ENCODE measurements around the gene KLHL3. TPM values are rescaled to one million over a fixed set of nuclear protein-coding genes. Genes with fewer than 3 reads are reported as not detected.

The KLHL3 gene
- total and polyA plus RNA-seq, 2 experiments from 2014 or later = 4.9 to 10.8 TPM

- ATAC-seq = no peak
- Histone ChIP-seq H3F3A (replicated peaks; ENCODE audit: low read depth) (no peaks in the 10 kb centered on the region), H2AFZ (no peak overlapping the region), H3K27ac (ENCODE audit: low read depth) (no peak overlapping the region), H3K9me2 (ENCODE audit: insufficient read depth) (no peaks in the 10 kb centered on the region), H3K36me3 (ENCODE audit: insufficient read depth) (no peaks in the 10 kb centered on the region; the same call in 1 of the 2 replicates), H3K4me1 (ENCODE audit: insufficient read depth) (no peaks in the 10 kb centered on the region), H3K4me2 (no peak overlapping the region), H4K20me1 (replicated peaks; ENCODE audit: insufficient read depth) (no peaks in the 10 kb centered on the region), H3K4me3 (no peak overlapping the region), H3K27me3 (ENCODE audit: insufficient read depth) (no peaks in the 10 kb centered on the region), H3K79me2 (replicated peaks; ENCODE audit: insufficient read depth) (no peaks in the 10 kb centered on the region)
- DNase-seq (ENCODE audit: low spot score) = no peak
- H3K4me3 Mint-ChIP-seq = no peak overlapping the region
- no peaks in the 10 kb centered on the region; the same call in 2 of the 3 replicates for H3K9me3 Mint-ChIP-seq
- H3K4me1 Mint-ChIP-seq = no peaks in the 10 kb centered on the region
- peaks cover 3% of the 10 kb centered on the region; the same call in 2 of the 3 replicates for H3K36me3 Mint-ChIP-seq (ENCODE audit: low read depth)
- TF ChIP-seq STAT1 (IDR thresholded peaks at IDR 0.05; ENCODE audit: unreplicated experiment) = no peak
- TF ChIP-seq CTCF (conservative IDR thresholded peaks at IDR 0.05; ENCODE audit: low read depth in 2 of 2) = no peak
- TF ChIP-seq ZNF114 (CRISPR knock-in tag; IDR thresholded peaks at IDR 0.05) = no peak
- TF ChIP-seq EZH2phosphoT487 (IDR thresholded peaks at IDR 0.05; ENCODE audit: unreplicated experiment) = no peak
- no peak for TF ChIP-seq REST (IDR thresholded peaks at IDR 0.05; ENCODE audit: unreplicated experiment)
- no peak overlapping the region for H3K27ac Mint-ChIP-seq
- peaks cover 2% of the 10 kb centered on the region for H3K27me3 Mint-ChIP-seq (ENCODE audit: insufficient read depth, low read depth, poor library complexity)
Observed at GRCh38 chr5:137681191-137681590, 54.7 kb downstream of the KLHL3 start.

GRCh38 chr5:137679910-137680309 is 56.0 kb downstream of the KLHL3 start:
- Histone ChIP-seq H4K20me1 (replicated peaks; ENCODE audit: insufficient read depth) (no peaks in the 10 kb centered on the region), H2AFZ (no peak overlapping the region), H3K79me2 (replicated peaks; ENCODE audit: insufficient read depth) (no peaks in the 10 kb centered on the region), H3K9me2 (ENCODE audit: insufficient read depth) (no peaks in the 10 kb centered on the region), H3K4me3 (no peak overlapping the region), H3K4me1 (ENCODE audit: insufficient read depth) (no peaks in the 10 kb centered on the region), H3K27ac (ENCODE audit: low read depth) (no peak overlapping the region), H3K4me2 (no peak overlapping the region), H3K36me3 (ENCODE audit: insufficient read depth) (no peaks in the 10 kb centered on the region; the same call in 1 of the 2 replicates), H3F3A (replicated peaks; ENCODE audit: low read depth) (no peaks in the 10 kb centered on the region), H3K27me3 (ENCODE audit: insufficient read depth) (no peaks in the 10 kb centered on the region)
- Mint-ChIP-seq H3K27ac (no peak overlapping the region; the same call in 1 of the 2 replicates), H3K4me3 (no peak overlapping the region), H3K36me3 (ENCODE audit: low read depth) (peaks cover 3% of the 10 kb centered on the region; the same call in 2 of the 3 replicates), H3K4me1 (no peaks in the 10 kb centered on the region), H3K9me3 (no peaks in the 10 kb centered on the region), H3K27me3 (ENCODE audit: insufficient read depth, low read depth, poor library complexity) (no peaks in the 10 kb centered on the region)
- ATAC-seq (no peak), DNase-seq (ENCODE audit: low spot score) (no peak)
- TF ChIP-seq CTCF (conservative IDR thresholded peaks at IDR 0.05; ENCODE audit: low read depth in 2 of 2) = no peak
- TF ChIP-seq POLR2AphosphoS5 (IDR thresholded peaks at IDR 0.05; ENCODE audit: low read depth) = no peak
- no peak for TF ChIP-seq REST (IDR thresholded peaks at IDR 0.05; ENCODE audit: unreplicated experiment)
- TF ChIP-seq ZNF331 (CRISPR knock-in tag; IDR thresholded peaks at IDR 0.05; ENCODE audit: low read depth) = no peak
- TF ChIP-seq STAT1 (IDR thresholded peaks at IDR 0.05; ENCODE audit: unreplicated experiment) = no peak
- no peak for TF ChIP-seq EZH2phosphoT487 (IDR thresholded peaks at IDR 0.05; ENCODE audit: unreplicated experiment)
- no peak for TF ChIP-seq NANOG (IDR thresholded peaks at IDR 0.05; ENCODE audit: borderline replicate concordance)
- TF ChIP-seq ZNF114 (CRISPR knock-in tag; IDR thresholded peaks at IDR 0.05) = no peak

Data from GM23338 (cell line).